ENCODE results near the gene HS3ST4. TPM values are rescaled to one million over a fixed set of nuclear protein-coding genes. Genes with fewer than 3 reads are reported as not detected.

Gene HS3ST4
- total RNA-seq: not detected in 2 replicates

GRCh38 chr16:25691519-25692091 lies at the start of gene HS3ST4:
Gene HS3ST4, plus strand, starts transcription at chr16:25691959.
- DNase-seq (ENCODE audit: extremely low read depth, low read depth, low spot score): no peak

GRCh38 chr16:25643633-25644032 lies 48.1 kb upstream of the HS3ST4 start:
- DNase-seq (ENCODE audit: extremely low read depth, low read depth, low spot score): no peak

- no peak for DNase-seq (ENCODE audit: extremely low read depth, low read depth, low spot score)
Measured at GRCh38 chr16:25656639-25657038, 35.1 kb upstream of the HS3ST4 start.

GRCh38 chr16:25676820-25677219 lies 14.9 kb upstream of the HS3ST4 start:
- no peak for DNase-seq (ENCODE audit: extremely low read depth, low read depth, low spot score)

GRCh38 chr16:25679511-25679910 lies 12.2 kb upstream of the HS3ST4 start:
- no peak for DNase-seq (ENCODE audit: extremely low read depth, low read depth, low spot score)

GRCh38 chr16:25689137-25689836 lies 2.5 kb upstream of the HS3ST4 start:
- no peak for DNase-seq (ENCODE audit: extremely low read depth, low read depth, low spot score)

GRCh38 chr16:25690552-25691143 lies 1.1 kb upstream of the HS3ST4 start:
- no peak for DNase-seq (ENCODE audit: extremely low read depth, low read depth, low spot score)

GRCh38 chr16:25692351-25692741 lies 587 bp downstream of the HS3ST4 start:
- no peak for DNase-seq (ENCODE audit: extremely low read depth, low read depth, low spot score)

- DNase-seq (ENCODE audit: extremely low read depth, low read depth, low spot score): no peak
Measured at GRCh38 chr16:25692742-25693508, 1.2 kb downstream of the HS3ST4 start.

GRCh38 chr16:25693631-25694030 lies 1.9 kb downstream of the HS3ST4 start:
- DNase-seq (ENCODE audit: extremely low read depth, low read depth, low spot score): no peak

GRCh38 chr16:25699069-25699468 lies 7.3 kb downstream of the HS3ST4 start:
- no peak for DNase-seq (ENCODE audit: extremely low read depth, low read depth, low spot score)

- DNase-seq (ENCODE audit: extremely low read depth, low read depth, low spot score): no peak
Measured at GRCh38 chr16:25700547-25700946, 8.8 kb downstream of the HS3ST4 start.

GRCh38 chr16:25707553-25707952 lies 15.8 kb downstream of the HS3ST4 start:
- DNase-seq (ENCODE audit: extremely low read depth, low read depth, low spot score): no peak

GRCh38 chr16:25707982-25708583 lies 16.3 kb downstream of the HS3ST4 start:
- DNase-seq (ENCODE audit: extremely low read depth, low read depth, low spot score): no peak

GRCh38 chr16:25709213-25709612 lies 17.5 kb downstream of the HS3ST4 start:
- no peak for DNase-seq (ENCODE audit: extremely low read depth, low read depth, low spot score)

- no peak for DNase-seq (ENCODE audit: extremely low read depth, low read depth, low spot score)
Measured at GRCh38 chr16:25713785-25714570, 22.2 kb downstream of the HS3ST4 start.

- DNase-seq (ENCODE audit: extremely low read depth, low read depth, low spot score): no peak
Measured at GRCh38 chr16:25716186-25716585, 24.4 kb downstream of the HS3ST4 start.

- DNase-seq (ENCODE audit: extremely low read depth, low read depth, low spot score): no peak
Measured at GRCh38 chr16:25721439-25721838, 29.7 kb downstream of the HS3ST4 start.

- no peak for DNase-seq (ENCODE audit: extremely low read depth, low read depth, low spot score)
Measured at GRCh38 chr16:25726430-25727098, 34.8 kb downstream of the HS3ST4 start.

Measured in glomerular endothelial cell (primary cell).